WI38 (cell line): ENCODE measurements around the gene OLFML2A.

Experiments
- H3K4me3 ChIP-seq: 2 replicates; pipeline ENCODE4 v1.5.1; 2011; ENCODE audit warnings: low read depth, mild to moderate bottlenecking, control low read depth, low read length
- CTCF ChIP-seq: IDR thresholded peaks from 2 replicates; pipeline ENCODE4 v1.5.1; 2012; ENCODE audit warnings: low read depth, mild to moderate bottlenecking, control low read depth, low read length

The OLFML2A gene

GRCh38 chr9:124800306-124801259 lies 23.6 kb downstream of the OLFML2A start:
- TF ChIP-seq CTCF = no peak
- no peak overlapping the region for H3K4me3 ChIP-seq

- no peak for TF ChIP-seq CTCF
- no peak overlapping the region for H3K4me3 ChIP-seq
Observed at GRCh38 chr9:124801356-124801755, 24.4 kb downstream of the OLFML2A start.

- no peak overlapping the region for H3K4me3 ChIP-seq
- TF ChIP-seq CTCF = no peak
Observed at GRCh38 chr9:124802426-124802825, 25.5 kb downstream of the OLFML2A start.

GRCh38 chr9:124803911-124804310 lies 27.0 kb downstream of the OLFML2A start:
- no peak for TF ChIP-seq CTCF
- no peak overlapping the region for H3K4me3 ChIP-seq

- H3K4me3 ChIP-seq = no peak overlapping the region
- no peak for TF ChIP-seq CTCF
Observed at GRCh38 chr9:124805186-124805585, 28.3 kb downstream of the OLFML2A start.

- TF ChIP-seq CTCF = no peak
Observed at GRCh38 chr9:124808246-124808956, 31.5 kb downstream of the OLFML2A start.

GRCh38 chr9:124809211-124809610 lies 32.3 kb downstream of the OLFML2A start:
- TF ChIP-seq CTCF = no peak
- H3K4me3 ChIP-seq = no peak overlapping the region

More at GRCh38 chr9:124808246-124808956, 31.5 kb downstream of the OLFML2A start:
- H3K4me3 ChIP-seq = no peak overlapping the region
